IMR-90 (cell line): ENCODE results near the gene EHMT1. TPM values are rescaled to one million over a fixed set of nuclear protein-coding genes. Genes with fewer than 3 reads are reported as not detected.

Experiments used
- ATAC-seq: fragments of 200-7000 bp; cut with Tn5 transposase; 2 replicates; pipeline ENCODE4 v1.9.1; 2020; ENCODE audit warnings: low read depth, mild to moderate bottlenecking, moderate library complexity
- BruUV-seq: library from RNA; stranded (reverse); fragments of 400-500 nt; replicated peaks from 2 replicates; lab custom pipeline; 2021; lab: Mats Ljungman, UMichigan
- CTCF ChIA-PET: fragments of 300-600 bp; formaldehyde crosslinking; extraction: SDS; loops from one replicate; lab custom pipeline; 2021; ENCODE audit warnings: antibody characterized with exemption; lab: Yijun Ruan, JAX
- POLR2A ChIA-PET: fragments of 300-600 bp; sonication (Branson Sonifier 250); formaldehyde crosslinking; loops from one replicate; lab custom pipeline; 2022; ENCODE audit warnings: antibody characterized with exemption; ENCODE audit not compliant: unreplicated experiment; lab: Charles Lee
- DNase-seq: peaks from one replicate; pipeline ENCODE4 v3.0.0; 2013
- H2AFZ ChIP-seq: replicated peaks from 2 replicates; pipeline ENCODE3; 2013; ENCODE audit warnings: low read length, mild to moderate bottlenecking; ENCODE audit not compliant: poor library complexity
- H2AK5ac ChIP-seq: 2 replicates; pipeline ENCODE4 v1.6.1; 2013; ENCODE audit warnings: low read depth, low read length, inconsistent platforms
- H2AK9ac ChIP-seq: replicated peaks from 2 replicates; pipeline ENCODE3; 2013; ENCODE audit warnings: mild to moderate bottlenecking, low read depth, low read length, moderate library complexity; ENCODE audit not compliant: poor library complexity
- H2BK120ac ChIP-seq: 2 replicates; pipeline ENCODE4 v1.6.1; 2013; ENCODE audit warnings: low read depth, low read length, inconsistent platforms
- H2BK15ac ChIP-seq: 3 replicates; pipeline ENCODE4 v1.6.1; 2013; ENCODE audit warnings: low read depth, low read length, inconsistent platforms
- H2BK20ac ChIP-seq: 2 replicates; pipeline ENCODE4 v1.6.1; 2013; ENCODE audit warnings: low read depth, mild to moderate bottlenecking, inconsistent platforms, low read length, moderate library complexity
- H2BK5ac ChIP-seq: 2 replicates; pipeline ENCODE4 v1.6.1; 2013; ENCODE audit warnings: mild to moderate bottlenecking, low read depth, low read length, inconsistent platforms; ENCODE audit not compliant: poor library complexity, severe bottlenecking
- H3K14ac ChIP-seq: replicated peaks from 2 replicates; pipeline ENCODE4 v1.6.1; 2013; ENCODE audit warnings: low read depth, low read length, inconsistent platforms
- H3K18ac ChIP-seq: 2 replicates; pipeline ENCODE4 v1.6.1; 2013; ENCODE audit warnings: low read depth, low read length, control low read depth
- H3K23ac ChIP-seq: 2 replicates; pipeline ENCODE4 v1.6.1; 2013; ENCODE audit warnings: low read depth, low read length, inconsistent platforms
- H3K27ac ChIP-seq: 2 replicates; pipeline ENCODE4 v1.5.1; 2013; ENCODE audit warnings: mild to moderate bottlenecking, control low read depth, low read length; ENCODE audit not compliant: insufficient read depth
- H3K27me3 ChIP-seq: 2 replicates; pipeline ENCODE4 v1.6.1; 2013; ENCODE audit warnings: low read length; ENCODE audit not compliant: control insufficient read depth, insufficient read depth
- H3K36me3 ChIP-seq: 2 replicates; pipeline ENCODE4 v1.6.1; 2013; ENCODE audit warnings: low read length, mixed read lengths; ENCODE audit not compliant: control insufficient read depth, insufficient read depth
- H3K4ac ChIP-seq: 2 replicates; pipeline ENCODE4 v1.6.1; 2013; ENCODE audit warnings: low read depth, low read length, inconsistent platforms
- H3K4me1 ChIP-seq: 2 replicates; pipeline ENCODE4 v1.6.1; 2013; ENCODE audit warnings: low read length, mixed read lengths; ENCODE audit not compliant: control insufficient read depth, insufficient read depth
- H3K4me2 ChIP-seq: 2 replicates; pipeline ENCODE4 v1.6.1; 2013; ENCODE audit warnings: low read depth, mild to moderate bottlenecking, control low read depth, low read length, moderate library complexity
- H3K4me3 ChIP-seq: 2 replicates; pipeline ENCODE4 v1.5.1; 2013; ENCODE audit warnings: low read depth, mild to moderate bottlenecking, control low read depth, low read length, moderate library complexity; ENCODE audit not compliant: insufficient read depth
- H3K56ac ChIP-seq: 2 replicates; pipeline ENCODE4 v1.6.1; 2013; ENCODE audit warnings: low read length, inconsistent platforms; ENCODE audit not compliant: insufficient read depth; ENCODE audit errors: extremely low read depth
- H3K79me1 ChIP-seq, 2 experiments: 2 replicates each; pipeline ENCODE4 v1.6.1; 2013; ENCODE audit warnings: low read length in 2 of 2, inconsistent platforms in 1 of 2, low read depth in 1 of 2
- H3K9ac ChIP-seq: 2 replicates; pipeline ENCODE4 v1.6.1; 2013; ENCODE audit warnings: low read depth, low read length, control low read depth
- H3K9me1 ChIP-seq: 2 replicates; pipeline ENCODE4 v1.6.1; 2013; ENCODE audit warnings: low read length, inconsistent platforms; ENCODE audit not compliant: insufficient read depth
- H3K9me3 ChIP-seq: 2 replicates; pipeline ENCODE4 v1.6.1; 2013; ENCODE audit warnings: low read length; ENCODE audit not compliant: control insufficient read depth, insufficient read depth
- H4K20me1 ChIP-seq: 2 replicates; pipeline ENCODE4 v1.6.1; 2013; ENCODE audit warnings: low read length, inconsistent platforms; ENCODE audit not compliant: insufficient read depth
- H4K5ac ChIP-seq: 2 replicates; pipeline ENCODE4 v1.6.1; 2013; ENCODE audit warnings: mild to moderate bottlenecking, low read depth, low read length, control low read depth
- H4K8ac ChIP-seq, 2 experiments: 2 replicates each; pipeline ENCODE4 v1.6.1; 2013; ENCODE audit warnings: low read depth in 2 of 2, low read length in 2 of 2, control low read depth in 1 of 2, inconsistent platforms in 1 of 2
- H4K91ac ChIP-seq: 2 replicates; pipeline ENCODE4 v1.6.1; 2013; ENCODE audit warnings: low read depth, low read length, inconsistent platforms; ENCODE audit not compliant: insufficient read depth
- BHLHE40 ChIP-seq: fragments of 150-350 bp; IDR thresholded peaks from 2 replicates; pipeline ENCODE4 v1.6.1; 2016; ENCODE audit warnings: mild to moderate bottlenecking, low read depth, low read length
- CEBPB ChIP-seq: IDR thresholded peaks from 2 replicates; pipeline ENCODE4 v1.6.1; 2012; ENCODE audit warnings: low read depth, low read length, improper control_type of control experiment
- CHD1 ChIP-seq: IDR thresholded peaks from 2 replicates; pipeline ENCODE4 v1.6.1; 2012; ENCODE audit warnings: low read depth, low read length, improper control_type of control experiment
- ELK1 ChIP-seq: fragments of 150-350 bp; IDR thresholded peaks from 2 replicates; pipeline ENCODE4 v1.6.1; 2016; ENCODE audit warnings: low read depth, mild to moderate bottlenecking, low read length, moderate library complexity, borderline replicate concordance
- FOS ChIP-seq: fragments of 150-350 bp; IDR thresholded peaks from 2 replicates; pipeline ENCODE4 v1.6.1; 2016; ENCODE audit warnings: low read depth, low read length
- MAFK ChIP-seq: IDR thresholded peaks from 2 replicates; pipeline ENCODE4 v1.6.1; 2012; ENCODE audit warnings: low read depth, low read length, improper control_type of control experiment
- MAZ ChIP-seq: IDR thresholded peaks from 2 replicates; pipeline ENCODE4 v1.6.1; 2012; ENCODE audit warnings: low read depth, mild to moderate bottlenecking, low read length, improper control_type of control experiment, moderate library complexity, borderline replicate concordance
- MXI1 ChIP-seq: IDR thresholded peaks from 2 replicates; pipeline ENCODE4 v1.6.1; 2012; ENCODE audit warnings: low read depth, mild to moderate bottlenecking, low read length, moderate library complexity, borderline replicate concordance
- NFE2L2 ChIP-seq: fragments of 150-350 bp; IDR thresholded peaks from 2 replicates; pipeline ENCODE4 v1.6.1; 2016; ENCODE audit warnings: low read depth, mild to moderate bottlenecking, low read length
- POLR2A ChIP-seq: IDR thresholded peaks from 2 replicates; pipeline ENCODE4 v1.6.1; 2012; ENCODE audit warnings: mild to moderate bottlenecking, low read depth, low read length
- RAD21 ChIP-seq: IDR thresholded peaks from 2 replicates; pipeline ENCODE4 v1.6.1; 2012; ENCODE audit warnings: low read length, improper control_type of control experiment
- RCOR1 ChIP-seq: IDR thresholded peaks from 2 replicates; pipeline ENCODE4 v1.6.1; 2012; ENCODE audit warnings: mild to moderate bottlenecking, low read length, improper control_type of control experiment; ENCODE audit not compliant: insufficient replicate concordance
- RFX5 ChIP-seq: IDR thresholded peaks from 2 replicates; pipeline ENCODE4 v1.8.0; 2012; ENCODE audit warnings: low read depth, mild to moderate bottlenecking, low read length, moderate library complexity
- SMC3 ChIP-seq: fragments of 150-350 bp; IDR thresholded peaks from 2 replicates; pipeline ENCODE4 v1.6.1; 2016; ENCODE audit warnings: low read depth, mild to moderate bottlenecking, antibody characterized with exemption, low read length, moderate library complexity
- USF2 ChIP-seq: fragments of 150-350 bp; IDR thresholded peaks from 2 replicates; pipeline ENCODE4 v1.6.1; 2017; ENCODE audit warnings: mild to moderate bottlenecking, antibody characterized with exemption, low read length, low read depth
- whole genome bisulfite sequencing, 2 experiments: methylation state at CpG; one replicate each; pipeline versions ENCODE4 v1.1.5 to v1.1.7; 2013; ENCODE audit warnings: missing lambda C conversion rate in 2 of 2; ENCODE audit not compliant: insufficient read length in 1 of 2; ENCODE audit errors: extremely low coverage in 2 of 2; 5-methylcytosine and 5-hydroxymethylcytosine counted together
- dilution Hi-C: fragments of 300-500 bp; cut with HindIII; formaldehyde crosslinking; loops from one replicate; pipeline ENCODE4 v1.14.3; 2018; ENCODE audit warnings: low sequenced_read_pairs; ENCODE audit not compliant: unreplicated experiment
- in situ Hi-C: fragments of 300-500 bp; cut with MboI; formaldehyde crosslinking; loops from 3 replicates; pipeline ENCODE4 v1.14.3; 2019; ENCODE audit warnings: low sequenced_read_pairs, inconsistent platforms, mixed read lengths
- intact Hi-C: fragments of 100-400 bp; cut with micrococcal nuclease; formaldehyde crosslinking; loops from 2 replicates; pipeline ENCODE4 v1.10.0; 2022
- polyA plus RNA-seq, 3 experiments: library from polyadenylated mRNA; depleted of rRNA; stranded (reverse); fragments of >200 nt; gene quantifications; 2 replicates each; pipeline ENCODE4 v1.2.3, GENCODE V29; 2012; ENCODE audit warnings: low replicate concordance in 1 of 3
- total RNA-seq: library from RNA; depleted of rRNA; stranded (reverse); fragments of >200 nt; gene quantifications from 2 replicates; pipeline ENCODE4 v1.2.3, GENCODE V29; 2012
- TF ChIP-seq, protein P1 (sequence below): conservative IDR thresholded peaks from 2 replicates; pipeline ENCODE4 v1.5.1; 2012; ENCODE audit warnings: mild to moderate bottlenecking, low read depth, low read length, improper control_type of control experiment

The EHMT1 gene
- total and polyA plus RNA-seq, 2 of the 4 experiments (the other 2 are of a cell fraction) = 32.8 to 35.1 TPM

DNA sequence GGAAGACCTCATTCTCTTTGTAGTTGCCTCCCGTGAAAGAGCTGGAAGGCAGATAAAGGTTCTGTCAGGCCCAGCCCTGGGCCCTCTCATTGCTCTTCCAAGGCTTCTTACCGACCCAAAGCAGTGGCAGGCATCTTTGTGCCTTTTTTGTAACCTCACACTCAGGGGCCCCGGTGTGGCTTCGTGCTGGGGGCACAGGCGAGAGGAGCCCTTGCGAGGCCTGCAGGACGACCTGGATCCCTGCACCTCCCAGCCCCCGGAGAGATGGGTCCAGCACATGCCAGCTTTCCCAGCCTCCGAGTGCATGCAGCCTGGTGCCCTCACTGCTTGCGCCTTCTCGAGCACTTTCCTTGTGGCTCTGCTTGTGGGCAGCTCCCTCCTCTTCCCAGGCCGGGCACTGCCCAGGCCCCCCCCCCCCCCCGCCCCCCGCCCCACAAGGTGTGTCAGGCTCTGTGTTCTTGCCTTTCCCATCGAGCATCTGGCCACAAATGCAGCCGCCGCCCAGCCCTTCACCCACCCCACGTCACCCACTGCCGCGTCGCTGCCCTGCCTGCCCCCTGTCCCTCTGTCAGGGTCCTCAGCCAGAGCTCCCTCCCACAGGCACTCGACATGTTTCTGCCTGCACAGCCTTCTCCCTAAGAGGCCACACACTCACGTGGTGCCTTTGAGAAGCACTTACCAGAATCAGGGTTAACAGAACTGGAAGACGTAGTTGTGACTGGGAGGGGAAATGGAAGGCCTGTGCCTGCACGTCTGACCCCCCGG lies 195.0 kb downstream of the EHMT1 start:
- H4K91ac ChIP-seq = no peak overlapping the region
- H2BK20ac ChIP-seq = no peak overlapping the region
- H3K23ac ChIP-seq = no peak overlapping the region
- H4K8ac ChIP-seq = no peak overlapping the region
- H2BK15ac ChIP-seq = no peak overlapping the region
- H3K14ac ChIP-seq = no peak overlapping the region
- ATAC-seq (no peak), DNase-seq (no peak)
- H3K18ac ChIP-seq = no peak overlapping the region
- no peak overlapping the region for H2BK120ac ChIP-seq
- dilution Hi-C loops = no loop called here
- no peak overlapping the region for H3K4me3 ChIP-seq
- no peaks in the 10 kb centered on the region for H3K9me1 ChIP-seq
- H3K27ac ChIP-seq = no peak overlapping the region
- H3K36me3 ChIP-seq = peaks cover 60% of the 10 kb centered on the region
- H2AK5ac ChIP-seq = no peak overlapping the region
- H3K56ac ChIP-seq = no peak overlapping the region
- H4K5ac ChIP-seq = no peak overlapping the region
- ChIA-PET CTCF (no interaction called here), POLR2A (no interaction called here)
- 95% methylated on average over 14 of the region's 26 CpGs; no CpG with 5 or more reads in 1 of the 2 experiments for WGBS, 2 experiments
- no peak overlapping the region for H2AK9ac ChIP-seq
- H3K27me3 ChIP-seq = no peaks in the 10 kb centered on the region
- H4K20me1 ChIP-seq = no peaks in the 10 kb centered on the region
- peaks cover 15% of the 10 kb centered on the region; the same call in 1 of the 2 replicates for H3K9me3 ChIP-seq
- no peaks in the 10 kb centered on the region for H3K4me1 ChIP-seq
- intact Hi-C loops = no loop called here
- no peak overlapping the region for H3K4ac ChIP-seq
- H2AFZ ChIP-seq = no peak overlapping the region
- no peaks in the 10 kb centered on the region; a peak in 1 of 4 replicates for H3K79me1 ChIP-seq
- no peak overlapping the region for H2BK5ac ChIP-seq
- H3K9ac ChIP-seq = no peak overlapping the region
- BruUV-seq = no TSS peak
- H3K4me2 ChIP-seq = no peak overlapping the region
- in situ Hi-C loops = no loop called here
- no peak for TF ChIP-seq NFE2L2
- no peak for TF ChIP-seq MXI1
- no peak for TF ChIP-seq ELK1
- no peak for TF ChIP-seq MAZ
- no peak for TF ChIP-seq CEBPB
- no peak for TF ChIP-seq RAD21
- TF ChIP-seq BHLHE40 = no peak
- TF ChIP-seq, protein P1, sequence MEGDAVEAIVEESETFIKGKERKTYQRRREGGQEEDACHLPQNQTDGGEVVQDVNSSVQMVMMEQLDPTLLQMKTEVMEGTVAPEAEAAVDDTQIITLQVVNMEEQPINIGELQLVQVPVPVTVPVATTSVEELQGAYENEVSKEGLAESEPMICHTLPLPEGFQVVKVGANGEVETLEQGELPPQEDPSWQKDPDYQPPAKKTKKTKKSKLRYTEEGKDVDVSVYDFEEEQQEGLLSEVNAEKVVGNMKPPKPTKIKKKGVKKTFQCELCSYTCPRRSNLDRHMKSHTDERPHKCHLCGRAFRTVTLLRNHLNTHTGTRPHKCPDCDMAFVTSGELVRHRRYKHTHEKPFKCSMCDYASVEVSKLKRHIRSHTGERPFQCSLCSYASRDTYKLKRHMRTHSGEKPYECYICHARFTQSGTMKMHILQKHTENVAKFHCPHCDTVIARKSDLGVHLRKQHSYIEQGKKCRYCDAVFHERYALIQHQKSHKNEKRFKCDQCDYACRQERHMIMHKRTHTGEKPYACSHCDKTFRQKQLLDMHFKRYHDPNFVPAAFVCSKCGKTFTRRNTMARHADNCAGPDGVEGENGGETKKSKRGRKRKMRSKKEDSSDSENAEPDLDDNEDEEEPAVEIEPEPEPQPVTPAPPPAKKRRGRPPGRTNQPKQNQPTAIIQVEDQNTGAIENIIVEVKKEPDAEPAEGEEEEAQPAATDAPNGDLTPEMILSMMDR = no peak
- TF ChIP-seq USF2 = no peak
- no peak for TF ChIP-seq RFX5
- no peak for TF ChIP-seq POLR2A
- no peak for TF ChIP-seq RCOR1
- no peak for TF ChIP-seq FOS
- no peak for TF ChIP-seq SMC3
- no peak for TF ChIP-seq MAFK
- TF ChIP-seq CHD1 = no peak
